Bronchial epithelial cell (primary cell): ENCODE results near the gene EGFR. TPM values are rescaled to one million over a fixed set of nuclear protein-coding genes. Genes with fewer than 3 reads are reported as not detected.

ENCODE experiments used
- DNase-seq: peaks from one replicate; pipeline ENCODE4 v3.0.0-alpha.2; 2010; ENCODE audit warnings: low read depth
- FAIRE-seq: peaks from 2 replicates; lab custom pipeline; 2011; peaks lifted over from hg19 to GRCh38; lab: Jason Lieb, UNC
- H3K27me3 ChIP-seq: 2 replicates; pipeline ENCODE4 v1.5.1; 2011; ENCODE audit warnings: low read length; ENCODE audit not compliant: control insufficient read depth, insufficient read depth
- H3K36me3 ChIP-seq: 2 replicates; pipeline ENCODE4 v1.5.1; 2011; ENCODE audit warnings: low read length; ENCODE audit not compliant: control insufficient read depth, insufficient read depth
- H3K4me3 ChIP-seq: 2 replicates; pipeline ENCODE4 v1.5.1; 2011; ENCODE audit warnings: mild to moderate bottlenecking, low read depth, low read length, control low read depth
- CTCF ChIP-seq: IDR thresholded peaks from 2 replicates; pipeline ENCODE4 v1.5.1; 2011; ENCODE audit warnings: mild to moderate bottlenecking, moderate library complexity, low read length, control low read depth, inconsistent platforms; ENCODE audit not compliant: insufficient read depth, severe bottlenecking
- total RNA-seq: library from RNA; depleted of rRNA; stranded (reverse); fragments of >200 nt; gene quantifications from 2 replicates; pipeline ENCODE4 v1.2.1, GENCODE V29; 2014

The EGFR gene
- total RNA-seq, 1 donor from 2014 or later, result 137 TPM

GRCh38 chr7:55193245-55193644, 174.4 kb downstream of the EGFR start:
- H3K27me3 ChIP-seq, result no peaks in the 10 kb centered on the region
- TF ChIP-seq CTCF, result no peak
- H3K4me3 ChIP-seq, result no peak overlapping the region
- FAIRE-seq (no peak), DNase-seq (no peak)
- H3K36me3 ChIP-seq, result peaks cover 40% of the 10 kb centered on the region

DNA sequence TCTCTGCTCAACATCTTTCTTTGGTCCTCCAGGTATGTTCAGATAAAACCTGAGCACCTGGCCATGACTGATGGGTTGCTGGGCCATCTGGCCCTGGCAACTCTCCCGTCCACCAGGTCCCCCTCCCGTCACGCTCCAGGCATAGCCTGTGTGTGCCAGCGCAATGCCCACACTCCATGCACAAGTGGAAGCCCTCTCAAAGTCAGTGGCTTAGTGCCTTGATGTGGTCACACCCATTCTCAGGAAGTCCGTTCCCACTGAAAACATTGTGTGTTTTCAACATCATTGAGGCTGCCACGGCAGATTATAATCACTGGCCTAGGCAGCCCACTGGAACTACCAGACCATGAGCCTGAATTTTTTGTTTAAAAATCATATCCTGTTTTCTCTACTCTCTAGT, 175.7 kb downstream of the EGFR start:
- DNase-seq (no peak), FAIRE-seq (no peak)
- Histone ChIP-seq H3K4me3 (no peak overlapping the region), H3K36me3 (peaks cover 48% of the 10 kb centered on the region), H3K27me3 (no peaks in the 10 kb centered on the region)
- no peak for TF ChIP-seq CTCF

GRCh38 chr7:55198634-55199392, 180.0 kb downstream of the EGFR start:
- DNase-seq (no peak), FAIRE-seq (no peak)
- Histone ChIP-seq H3K4me3 (no peak overlapping the region), H3K27me3 (no peaks in the 10 kb centered on the region), H3K36me3 (peaks cover 43% of the 10 kb centered on the region)
- no peak for TF ChIP-seq CTCF

DNA sequence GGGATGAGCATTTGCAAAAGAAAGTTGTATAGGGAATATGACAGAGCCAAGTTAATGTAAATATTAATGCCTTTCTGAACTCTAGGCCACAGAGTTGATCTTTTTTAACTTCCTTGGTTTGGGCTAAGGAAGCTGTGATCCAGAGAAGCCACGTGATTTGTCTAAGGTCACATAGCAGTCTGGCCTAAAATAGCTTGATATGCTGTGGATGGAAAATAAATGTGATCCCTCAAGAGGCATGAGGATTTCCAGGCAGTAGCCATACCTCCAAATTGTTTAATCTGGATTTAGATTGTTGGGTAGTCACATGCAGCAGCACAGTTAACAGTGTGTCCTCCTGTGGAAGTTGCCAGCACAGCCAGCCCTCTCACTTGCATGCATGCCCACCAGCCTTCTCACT, 180.6 kb downstream of the EGFR start:
- FAIRE-seq, result no peak
- no peaks in the 10 kb centered on the region for H3K27me3 ChIP-seq
- DNase-seq, result no peak
- H3K4me3 ChIP-seq, result no peak overlapping the region
- H3K36me3 ChIP-seq, result peaks cover 40% of the 10 kb centered on the region
- no peak for TF ChIP-seq CTCF

DNA sequence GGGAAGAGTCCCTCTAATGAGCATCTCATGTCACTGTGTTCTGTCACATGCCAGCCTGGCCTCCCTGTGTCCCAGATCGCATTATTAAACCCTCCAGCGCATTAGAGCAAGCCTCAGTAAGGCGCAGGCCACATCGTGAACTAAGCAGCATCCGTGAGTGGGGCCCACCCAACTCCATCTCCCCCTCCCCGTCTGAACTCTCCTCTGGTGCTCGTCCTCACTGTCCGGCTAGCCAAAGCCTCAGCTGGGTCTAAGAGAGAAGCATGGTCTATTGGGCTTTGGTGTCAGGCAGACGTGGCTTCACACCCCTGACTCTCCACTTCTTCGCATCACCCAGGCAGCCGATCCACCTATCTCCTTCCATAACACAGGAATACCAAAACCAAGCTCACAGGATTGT, 181.6 kb downstream of the EGFR start:
- FAIRE-seq (no peak), DNase-seq (no peak)
- peaks cover 44% of the 10 kb centered on the region for H3K36me3 ChIP-seq
- no peak for TF ChIP-seq CTCF
- H3K4me3 ChIP-seq, result no peak overlapping the region
- H3K27me3 ChIP-seq, result no peaks in the 10 kb centered on the region
